ENCODE measurements around the gene PLAGL1. TPM values are rescaled to one million over a fixed set of nuclear protein-coding genes. Genes with fewer than 3 reads are reported as not detected.

The PLAGL1 gene
- total RNA-seq, 2 experiments from 2014 or later: 13.4 to 16.3 TPM

DNA sequence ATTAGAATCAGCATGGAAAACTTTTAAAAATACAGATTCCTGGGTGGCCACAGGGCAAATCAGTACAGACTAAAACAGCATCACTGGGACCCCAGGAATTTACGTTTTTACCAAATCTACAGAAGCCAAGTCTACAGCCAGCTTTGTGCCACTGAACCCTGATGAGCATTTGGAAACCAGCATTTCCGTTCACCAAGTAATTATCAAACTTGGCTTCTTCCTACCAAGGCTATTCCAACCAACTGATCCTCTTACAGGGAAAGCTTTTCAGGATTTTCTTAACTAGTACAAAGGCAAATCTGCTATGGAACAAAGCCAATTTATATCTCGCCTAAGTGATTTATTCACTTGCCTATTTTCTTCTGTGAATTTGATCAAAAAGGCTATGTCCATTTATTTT lies 47.0 kb downstream of the PLAGL1 start:
- no peaks in the 10 kb centered on the region for H3K4me1 Mint-ChIP-seq (ENCODE audit: low read depth)
- ChIA-PET CTCF (interaction anchor here (1.3 kb wide), 1 partner anchor 386 kb away, joined by 4 read pairs; no protein-coding TSS in a partner anchor), POLR2A (no interaction called here)
- no peaks in the 10 kb centered on the region for H3K27me3 Mint-ChIP-seq
- H3K9me3 Mint-ChIP-seq: no peaks in the 10 kb centered on the region
- intact Hi-C loops (cut with micrococcal nuclease): no loop called here
- DNase-seq: no peak
- H3K27ac Mint-ChIP-seq: no peak overlapping the region
- no peak overlapping the region for H3K4me3 Mint-ChIP-seq
- H3K36me3 Mint-ChIP-seq: no peaks in the 10 kb centered on the region

DNA sequence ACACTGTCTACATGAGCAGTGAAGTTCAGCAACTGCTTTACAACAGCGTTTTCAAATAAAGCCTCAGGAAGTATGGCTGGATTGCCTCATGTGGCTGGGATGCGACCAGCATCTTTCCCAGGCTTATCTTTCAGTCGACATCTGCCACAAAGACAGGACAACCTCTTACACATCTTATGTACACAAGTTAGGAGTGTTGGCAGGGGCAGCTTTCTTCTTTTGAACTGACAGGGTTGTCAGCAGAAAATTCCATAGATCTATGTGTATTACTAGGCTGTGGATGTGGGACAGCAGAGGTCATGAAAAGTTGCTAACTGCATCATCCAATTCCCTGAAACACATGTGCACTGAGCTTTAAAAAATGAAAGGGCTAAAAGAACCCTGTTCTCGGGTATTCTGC lies 48.1 kb downstream of the PLAGL1 start:
- intact Hi-C loops (cut with micrococcal nuclease): no loop called here
- no peaks in the 10 kb centered on the region for H3K9me3 Mint-ChIP-seq
- CTCF ChIA-PET: interaction anchor here (1.9 kb wide), 1 partner anchor 18 kb away, joined by 7 read pairs; no protein-coding TSS in a partner anchor
- no peaks in the 10 kb centered on the region for H3K36me3 Mint-ChIP-seq
- H3K4me1 Mint-ChIP-seq (ENCODE audit: low read depth): no peaks in the 10 kb centered on the region
- DNase-seq: no peak
- H3K4me3 Mint-ChIP-seq: no peak overlapping the region
- H3K27me3 Mint-ChIP-seq: no peaks in the 10 kb centered on the region
- POLR2A ChIA-PET: no interaction called here
- no peak overlapping the region for H3K27ac Mint-ChIP-seq

DNA sequence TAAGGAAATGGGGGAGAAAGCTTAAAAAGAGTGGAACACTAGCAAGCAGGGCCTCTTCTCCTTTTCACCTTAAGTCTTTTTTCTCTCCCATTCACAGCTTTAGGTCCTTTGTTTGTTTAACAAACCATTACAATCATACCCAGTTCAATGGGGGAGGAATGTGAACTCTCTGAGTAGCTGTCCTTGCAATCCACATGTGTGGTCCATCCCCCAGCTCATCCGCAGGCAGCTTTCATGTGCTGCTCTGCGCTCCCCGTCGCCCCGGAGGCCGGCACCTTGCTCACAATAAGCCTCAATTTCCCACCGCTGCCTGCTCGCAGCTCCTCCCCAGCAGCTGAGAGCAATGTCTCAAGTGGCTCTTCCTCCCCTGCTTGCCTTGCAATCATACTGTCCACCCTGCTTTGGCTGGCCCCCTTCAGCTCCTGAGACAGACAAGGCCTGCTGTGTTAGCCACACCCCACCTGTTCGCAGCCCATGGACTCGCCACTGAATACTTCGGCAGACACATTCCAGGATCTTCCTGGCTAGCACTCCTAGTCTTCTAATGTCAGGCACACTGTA lies 49.1 kb downstream of the PLAGL1 start:
- Mint-ChIP-seq H3K4me3 (no peak overlapping the region), H3K9me3 (no peaks in the 10 kb centered on the region), H3K27ac (no peak overlapping the region), H3K4me1 (ENCODE audit: low read depth) (no peaks in the 10 kb centered on the region), H3K36me3 (no peaks in the 10 kb centered on the region), H3K27me3 (no peaks in the 10 kb centered on the region)
- DNase-seq: no peak
- intact Hi-C loops (cut with micrococcal nuclease): no loop called here
- ChIA-PET CTCF (interaction anchor here (0.5 to 1.9 kb wide), 3 partner anchors 17 to 523 kb away, joined by 3 to 7 read pairs (median 3); no protein-coding TSS in a partner anchor), POLR2A (no interaction called here)

DNA sequence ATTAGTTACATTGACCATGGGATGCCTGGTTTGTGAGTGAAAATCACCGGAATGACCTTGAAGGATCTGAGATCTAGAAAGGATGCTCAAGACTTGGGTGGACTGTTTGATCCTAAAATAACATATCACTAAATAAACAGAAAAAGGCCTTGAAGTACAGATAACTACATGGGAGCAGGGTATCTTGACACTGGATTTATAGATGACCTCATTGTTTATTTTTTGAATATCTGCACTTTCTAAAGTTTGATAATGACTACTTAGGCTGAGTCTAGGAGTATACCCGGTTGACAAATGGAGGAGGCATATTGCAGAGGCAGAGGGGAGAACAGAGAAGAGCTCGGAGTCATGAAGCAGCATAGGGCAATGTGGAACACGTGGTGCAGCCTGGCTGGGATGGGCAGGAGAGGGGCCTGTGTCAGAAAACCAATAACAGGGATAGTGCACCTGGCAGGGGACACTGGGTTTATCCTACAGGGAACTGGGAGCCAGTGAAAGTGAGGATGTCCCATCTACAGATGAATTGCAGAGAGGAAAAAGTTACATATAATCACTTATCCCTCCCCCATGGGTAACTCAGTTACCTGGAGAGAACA lies 50.3 kb downstream of the PLAGL1 start:
- ChIA-PET POLR2A (no interaction called here), CTCF (interaction anchor here (0.7 kb wide), 1 partner anchor 14 kb away, joined by 3 read pairs; no protein-coding TSS in a partner anchor)
- H3K27me3 Mint-ChIP-seq: no peaks in the 10 kb centered on the region
- DNase-seq: no peak
- intact Hi-C loops (cut with micrococcal nuclease): no loop called here
- no peak overlapping the region for H3K27ac Mint-ChIP-seq
- no peaks in the 10 kb centered on the region for H3K4me1 Mint-ChIP-seq (ENCODE audit: low read depth)
- H3K4me3 Mint-ChIP-seq: no peak overlapping the region
- no peaks in the 10 kb centered on the region for H3K36me3 Mint-ChIP-seq
- no peaks in the 10 kb centered on the region for H3K9me3 Mint-ChIP-seq

DNA sequence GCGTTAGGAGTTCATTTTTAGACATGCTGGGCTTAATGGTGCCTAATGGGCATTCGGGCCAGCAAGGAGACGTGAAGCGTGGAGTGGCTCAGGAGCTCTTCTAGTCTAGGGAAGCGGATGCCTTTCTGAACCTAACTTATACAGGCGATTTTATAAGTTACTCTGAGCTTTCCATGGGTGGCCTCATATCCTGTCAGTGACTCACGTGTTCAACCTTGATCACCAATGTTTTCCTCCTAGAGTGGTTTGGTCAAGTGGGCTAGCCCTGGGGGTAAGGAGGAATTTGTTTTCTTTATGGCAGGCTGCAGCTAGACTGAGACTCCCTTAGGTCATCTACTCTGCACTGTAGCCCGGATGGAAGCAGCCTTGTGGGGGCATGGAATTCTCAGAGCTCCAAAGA lies 52.1 kb downstream of the PLAGL1 start:
- Mint-ChIP-seq H3K36me3 (no peaks in the 10 kb centered on the region), H3K27ac (no peak overlapping the region), H3K9me3 (no peaks in the 10 kb centered on the region), H3K27me3 (no peaks in the 10 kb centered on the region), H3K4me3 (no peak overlapping the region), H3K4me1 (ENCODE audit: low read depth) (no peaks in the 10 kb centered on the region)
- ChIA-PET CTCF (interaction anchor here (4.2 kb wide), 1 partner anchor 15 kb away, joined by 25 read pairs; no protein-coding TSS in a partner anchor), POLR2A (interaction anchor here (0.7 kb wide), 1 partner anchor 21 kb away, joined by 3 read pairs; no protein-coding TSS in a partner anchor)
- no peak for DNase-seq
- intact Hi-C loops (cut with micrococcal nuclease): no loop called here

DNA sequence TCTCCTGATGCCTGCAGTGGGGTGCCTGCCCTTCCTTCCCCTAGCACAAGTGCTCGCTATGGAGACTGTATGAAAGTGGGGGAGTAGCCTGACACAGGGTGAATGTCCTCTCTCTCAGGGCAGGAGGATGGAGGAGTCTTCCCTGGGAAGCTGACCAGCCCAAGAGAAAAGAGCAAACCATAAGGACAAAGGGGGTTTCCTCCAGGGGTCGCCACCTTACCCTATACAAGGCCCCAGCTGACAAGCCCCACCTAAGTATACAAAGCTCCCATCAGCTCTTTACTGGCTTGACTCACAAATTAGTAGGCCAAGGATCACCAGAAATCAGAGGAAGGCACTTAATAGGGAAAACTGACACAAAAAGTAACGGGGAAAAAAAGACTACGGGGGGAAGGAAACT lies 54.1 kb downstream of the PLAGL1 start:
- Mint-ChIP-seq H3K9me3 (no peaks in the 10 kb centered on the region), H3K27me3 (no peaks in the 10 kb centered on the region), H3K27ac (no peak overlapping the region), H3K36me3 (no peaks in the 10 kb centered on the region), H3K4me3 (no peak overlapping the region), H3K4me1 (ENCODE audit: low read depth) (no peaks in the 10 kb centered on the region)
- intact Hi-C loops (cut with micrococcal nuclease): no loop called here
- CTCF ChIA-PET: interaction anchor here (1.3 to 4.2 kb wide), 2 partner anchors 10 to 13 kb away, joined by 4 to 25 read pairs; no protein-coding TSS in a partner anchor
- POLR2A ChIA-PET: no interaction called here
- no peak for DNase-seq

DNA sequence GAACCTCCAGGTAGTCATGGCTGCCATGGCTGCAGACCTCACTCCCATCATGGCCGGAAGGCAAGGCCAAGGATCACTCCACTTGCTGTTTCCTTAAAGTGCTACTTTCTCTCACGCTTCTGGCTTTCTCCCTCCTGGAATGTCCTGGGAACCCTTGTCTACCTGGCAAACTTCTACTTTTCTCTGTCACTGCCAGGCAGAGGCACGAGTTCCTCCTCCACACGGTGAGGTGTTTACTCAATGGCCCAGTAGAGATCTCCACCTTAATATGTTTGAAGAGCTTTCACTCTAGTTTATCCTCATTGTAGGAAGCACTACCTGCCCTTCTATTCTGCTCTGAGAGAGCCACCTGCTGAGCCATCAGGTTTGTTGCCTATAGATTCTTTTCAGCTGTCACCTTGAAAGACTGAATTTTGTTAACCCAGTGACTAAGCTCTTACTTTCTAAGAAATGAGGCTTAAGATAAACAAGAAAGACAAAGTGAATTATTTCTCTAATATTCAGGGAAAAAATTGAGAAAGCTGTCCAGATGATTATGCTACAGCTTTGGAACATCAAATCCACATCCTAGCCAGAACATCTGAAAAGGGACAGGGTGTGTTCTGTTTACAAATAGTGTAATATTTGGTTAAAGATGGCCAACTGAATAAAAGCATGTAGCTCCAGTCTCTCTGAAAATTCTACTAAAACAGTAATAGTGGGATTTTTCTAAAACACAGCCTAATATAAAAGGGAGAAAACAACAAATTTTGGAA lies 54.9 kb downstream of the PLAGL1 start:
- ChIA-PET CTCF (interaction anchor here (1.3 to 4.2 kb wide), 2 partner anchors 10 to 12 kb away, joined by 4 to 25 read pairs; no protein-coding TSS in a partner anchor), POLR2A (no interaction called here)
- Mint-ChIP-seq H3K36me3 (no peaks in the 10 kb centered on the region), H3K27ac (no peak overlapping the region), H3K9me3 (no peaks in the 10 kb centered on the region), H3K4me1 (ENCODE audit: low read depth) (no peaks in the 10 kb centered on the region), H3K27me3 (no peaks in the 10 kb centered on the region), H3K4me3 (no peak overlapping the region)
- intact Hi-C loops (cut with micrococcal nuclease): no loop called here
- DNase-seq: no peak

DNA sequence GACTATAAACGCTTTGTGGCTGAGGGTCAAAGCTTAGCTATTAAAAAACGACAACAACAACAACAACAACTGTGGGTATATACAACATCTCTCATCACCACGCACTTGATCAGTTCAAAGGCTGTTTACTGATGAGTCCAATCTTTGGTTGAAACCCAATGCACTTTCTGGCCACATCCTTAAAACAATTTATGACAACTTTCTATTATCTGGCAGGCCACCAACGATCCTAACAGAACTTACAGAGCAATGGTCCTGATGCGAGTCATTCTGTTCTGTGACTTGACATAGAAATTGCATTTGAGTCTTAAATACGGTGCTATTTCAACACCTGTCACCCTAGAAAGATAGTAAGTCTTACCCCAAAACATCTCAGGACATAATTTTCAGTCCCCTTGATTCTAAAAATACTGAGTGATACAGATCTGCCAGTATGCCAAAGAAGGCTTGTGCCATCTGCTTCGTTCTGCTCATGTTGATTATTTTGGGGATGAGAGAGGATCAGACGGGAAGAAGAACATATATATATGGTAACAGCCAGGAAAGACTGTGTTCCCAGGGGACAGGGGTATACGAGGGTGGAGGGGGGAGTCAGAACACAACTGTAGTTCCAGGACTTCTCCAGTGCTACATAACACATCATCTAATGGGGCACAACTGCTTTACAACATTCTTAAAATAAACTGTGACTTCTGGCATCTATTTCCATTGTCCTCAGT lies 55.8 kb downstream of the PLAGL1 start:
- CTCF ChIA-PET: interaction anchor here (0.7 to 4.2 kb wide), 2 partner anchors 11 to 12 kb away, joined by 3 to 25 read pairs; no protein-coding TSS in a partner anchor

DNA sequence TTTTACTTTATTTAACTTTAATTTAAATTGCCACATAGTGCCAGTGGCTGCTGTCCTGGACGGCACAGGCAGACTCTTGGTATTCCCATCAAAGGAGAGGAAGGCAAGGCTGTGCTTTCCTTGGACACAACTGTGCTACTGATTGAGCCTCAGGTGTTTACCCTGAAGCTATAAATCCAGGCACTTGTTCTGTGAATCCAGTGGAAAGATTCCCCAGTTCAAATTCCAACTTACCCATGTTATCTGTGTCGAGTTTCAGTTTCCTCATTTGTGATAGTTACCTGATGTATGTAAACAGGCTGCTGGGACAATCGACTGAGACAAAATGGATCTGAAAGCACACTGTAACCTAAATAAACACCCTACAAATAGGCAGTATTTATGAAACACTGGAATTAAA lies 57.2 kb downstream of the PLAGL1 start:
- ChIA-PET POLR2A (no interaction called here), CTCF (interaction anchor here (0.6 to 1.3 kb wide), 2 partner anchors 11 to 63 kb away, joined by 3 read pairs; no protein-coding TSS in a partner anchor)
- H3K4me3 Mint-ChIP-seq: no peak overlapping the region
- H3K9me3 Mint-ChIP-seq: peaks cover 6% of the 10 kb centered on the region
- H3K36me3 Mint-ChIP-seq: peaks cover 5% of the 10 kb centered on the region
- no peak for DNase-seq
- intact Hi-C loops (cut with micrococcal nuclease): no loop called here
- no peaks in the 10 kb centered on the region for H3K27me3 Mint-ChIP-seq
- H3K4me1 Mint-ChIP-seq (ENCODE audit: low read depth): no peaks in the 10 kb centered on the region
- H3K27ac Mint-ChIP-seq: no peak overlapping the region

More for the DNA sequence above, 55.8 kb downstream of the PLAGL1 start:
- intact Hi-C loops (cut with micrococcal nuclease): no loop called here
- H3K27me3 Mint-ChIP-seq: no peaks in the 10 kb centered on the region
- H3K27ac Mint-ChIP-seq: no peak overlapping the region
- H3K36me3 Mint-ChIP-seq: peaks cover 3% of the 10 kb centered on the region
- DNase-seq: no peak
- H3K4me1 Mint-ChIP-seq (ENCODE audit: low read depth): no peaks in the 10 kb centered on the region
- peaks cover 3% of the 10 kb centered on the region for H3K9me3 Mint-ChIP-seq
- POLR2A ChIA-PET: no interaction called here
- no peak overlapping the region for H3K4me3 Mint-ChIP-seq

DNA sequence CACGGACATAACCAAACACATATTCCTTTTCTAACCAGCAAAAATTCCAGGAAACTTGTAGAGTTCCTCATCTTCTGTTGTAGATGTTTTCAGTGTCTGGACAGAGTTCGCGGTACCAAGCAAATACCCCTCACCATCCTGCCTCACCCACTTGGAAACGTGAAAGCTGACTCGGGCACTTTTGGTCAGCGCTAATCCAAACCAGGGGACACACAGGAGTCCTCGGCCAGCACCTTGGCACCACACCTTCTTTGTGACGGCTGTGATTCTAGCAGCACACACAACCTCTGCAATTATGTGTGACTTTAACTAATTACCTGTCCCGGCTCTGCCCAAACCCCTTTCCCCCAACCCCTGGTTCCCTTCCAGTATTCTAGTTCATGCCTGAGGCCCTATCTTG lies 58.1 kb downstream of the PLAGL1 start:
- POLR2A ChIA-PET: no interaction called here
- CTCF ChIA-PET: no interaction called here
- no peaks in the 10 kb centered on the region for H3K4me1 Mint-ChIP-seq (ENCODE audit: low read depth)
- H3K27me3 Mint-ChIP-seq: no peaks in the 10 kb centered on the region
- H3K27ac Mint-ChIP-seq: no peak overlapping the region
- intact Hi-C loops (cut with micrococcal nuclease): no loop called here
- no peak overlapping the region for H3K4me3 Mint-ChIP-seq
- H3K9me3 Mint-ChIP-seq: peaks cover 6% of the 10 kb centered on the region
- DNase-seq: no peak
- peaks cover 5% of the 10 kb centered on the region for H3K36me3 Mint-ChIP-seq

DNA sequence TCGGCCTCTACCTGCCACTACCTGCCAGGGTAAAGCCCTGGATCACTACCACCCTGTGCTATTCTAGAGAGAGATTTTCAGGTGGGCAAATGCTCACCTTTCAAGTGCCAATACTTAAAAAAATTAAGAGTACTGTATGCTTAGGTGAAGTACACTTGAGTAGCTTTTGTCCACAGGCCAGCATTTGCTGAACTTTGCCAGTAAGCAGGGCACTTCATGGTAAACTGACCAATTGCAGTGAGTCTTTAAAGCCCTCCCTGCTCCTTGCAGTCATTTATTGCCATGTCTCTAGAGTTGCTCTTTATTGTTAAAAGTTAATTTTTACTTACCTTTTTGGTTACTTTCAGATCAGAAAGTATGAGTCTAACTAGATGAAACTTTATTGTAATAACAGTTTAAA lies 58.5 kb downstream of the PLAGL1 start:
- Mint-ChIP-seq H3K9me3 (peaks cover 6% of the 10 kb centered on the region), H3K36me3 (peaks cover 5% of the 10 kb centered on the region), H3K27me3 (no peaks in the 10 kb centered on the region), H3K4me3 (no peak overlapping the region), H3K4me1 (ENCODE audit: low read depth) (no peaks in the 10 kb centered on the region), H3K27ac (no peak overlapping the region)
- ChIA-PET POLR2A (no interaction called here), CTCF (interaction anchor here (1.3 to 1.7 kb wide), 2 partner anchors 9 to 374 kb away, joined by 3 to 6 read pairs; no protein-coding TSS in a partner anchor)
- no peak for DNase-seq
- intact Hi-C loops (cut with micrococcal nuclease): no loop called here

DNA sequence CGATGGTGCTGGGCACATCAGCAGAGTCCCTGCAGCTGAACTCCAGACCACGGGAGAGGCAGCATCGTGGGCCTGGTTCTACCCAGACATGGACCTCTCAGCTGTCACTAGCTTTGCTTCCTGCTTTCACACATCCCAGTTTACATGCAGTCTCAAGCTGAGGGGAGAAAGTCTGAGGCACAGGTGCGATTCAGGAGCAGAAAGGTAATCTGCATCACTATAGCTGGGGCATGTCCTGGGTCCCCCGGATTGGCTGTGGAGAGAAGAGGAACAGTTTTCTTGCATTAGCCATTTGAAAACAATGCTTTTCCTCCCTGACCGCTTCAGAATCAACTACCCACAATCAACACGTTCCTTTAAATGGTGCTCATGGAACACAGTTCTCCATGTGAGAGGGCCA lies 59.9 kb downstream of the PLAGL1 start:
- CTCF ChIA-PET: interaction anchor here (1.3 to 1.7 kb wide), 2 partner anchors 8 to 373 kb away, joined by 3 to 6 read pairs; no protein-coding TSS in a partner anchor
- Mint-ChIP-seq H3K36me3 (peaks cover 5% of the 10 kb centered on the region), H3K4me1 (ENCODE audit: low read depth) (no peaks in the 10 kb centered on the region), H3K9me3 (peaks cover 6% of the 10 kb centered on the region), H3K27me3 (no peaks in the 10 kb centered on the region), H3K4me3 (no peak overlapping the region), H3K27ac (no peak overlapping the region)
- DNase-seq: no peak
- intact Hi-C loops (cut with micrococcal nuclease): no loop called here
- POLR2A ChIA-PET: no interaction called here

Data from activated CD4-positive, alpha-beta memory T cell treated with anti-CD3 and anti-CD28 coated beads for 36 hours (primary cell).